ENCODE data around the gene IGDCC3. TPM values are rescaled to one million over a fixed set of nuclear protein-coding genes. Genes with fewer than 3 reads are reported as not detected.

The IGDCC3 gene
- total RNA-seq, 1 experiment from 2014 or later: 38.3 TPM

- DNase-seq: peak; percentile 37
- Histone ChIP-seq H3K4me3 (ENCODE audit: insufficient read depth, low read depth, low read length) (no peak overlapping the region), H3K27me3 (ENCODE audit: control insufficient read depth, insufficient read depth, low read length) (no peaks in the 10 kb centered on the region), H3K36me3 (replicated peaks; ENCODE audit: control insufficient read depth, insufficient read depth, low read length) (no peaks in the 10 kb centered on the region; the same call in none of the 2 replicates)
Measured at GRCh38 chr15:65388306-65389080, 10.7 kb upstream of the IGDCC3 start.

GRCh38 chr15:65386886-65387285 is 9.1 kb upstream of the IGDCC3 start:
- Histone ChIP-seq H3K27me3 (ENCODE audit: control insufficient read depth, insufficient read depth, low read length) (no peaks in the 10 kb centered on the region), H3K36me3 (replicated peaks; ENCODE audit: control insufficient read depth, insufficient read depth, low read length) (no peaks in the 10 kb centered on the region; the same call in 1 of the 2 replicates), H3K4me3 (ENCODE audit: insufficient read depth, low read depth, low read length) (no peak overlapping the region)
- no peak for DNase-seq

- no peak for DNase-seq
- H3K4me3 ChIP-seq (ENCODE audit: insufficient read depth, low read depth, low read length): no peak overlapping the region
- no peaks in the 10 kb centered on the region for H3K27me3 ChIP-seq (ENCODE audit: control insufficient read depth, insufficient read depth, low read length)
- H3K36me3 ChIP-seq (replicated peaks; ENCODE audit: control insufficient read depth, insufficient read depth, low read length): no peaks in the 10 kb centered on the region; the same call in 1 of the 2 replicates
Measured at GRCh38 chr15:65386376-65386775, 8.6 kb upstream of the IGDCC3 start.

GRCh38 chr15:65385870-65386258 is 8.1 kb upstream of the IGDCC3 start:
- H3K27me3 ChIP-seq (ENCODE audit: control insufficient read depth, insufficient read depth, low read length): no peaks in the 10 kb centered on the region
- no peaks in the 10 kb centered on the region; the same call in 1 of the 2 replicates for H3K36me3 ChIP-seq (replicated peaks; ENCODE audit: control insufficient read depth, insufficient read depth, low read length)
- no peak for DNase-seq
- no peak overlapping the region for H3K4me3 ChIP-seq (ENCODE audit: insufficient read depth, low read depth, low read length)

GRCh38 chr15:65384895-65385869 is 7.4 kb upstream of the IGDCC3 start:
- DNase-seq: peak; percentile 97
- Histone ChIP-seq H3K36me3 (replicated peaks; ENCODE audit: control insufficient read depth, insufficient read depth, low read length) (no peaks in the 10 kb centered on the region), H3K27me3 (ENCODE audit: control insufficient read depth, insufficient read depth, low read length) (no peaks in the 10 kb centered on the region), H3K4me3 (ENCODE audit: insufficient read depth, low read depth, low read length) (peak overlapping the region; percentile 30; the same call in 1 of the 2 replicates)

- DNase-seq: no peak
- H3K4me3 ChIP-seq (ENCODE audit: insufficient read depth, low read depth, low read length): no peak overlapping the region
- H3K27me3 ChIP-seq (ENCODE audit: control insufficient read depth, insufficient read depth, low read length): peaks cover 3% of the 10 kb centered on the region; the same call in 1 of the 2 replicates
- no peaks in the 10 kb centered on the region for H3K36me3 ChIP-seq (replicated peaks; ENCODE audit: control insufficient read depth, insufficient read depth, low read length)
Measured at GRCh38 chr15:65384505-65384894, 6.7 kb upstream of the IGDCC3 start.

GRCh38 chr15:65383991-65384390 is 6.2 kb upstream of the IGDCC3 start:
- no peak for DNase-seq
- H3K36me3 ChIP-seq (replicated peaks; ENCODE audit: control insufficient read depth, insufficient read depth, low read length): no peaks in the 10 kb centered on the region
- H3K27me3 ChIP-seq (ENCODE audit: control insufficient read depth, insufficient read depth, low read length): peaks cover 3% of the 10 kb centered on the region; the same call in 1 of the 2 replicates
- no peak overlapping the region for H3K4me3 ChIP-seq (ENCODE audit: insufficient read depth, low read depth, low read length)

GRCh38 chr15:65383456-65383855 is 5.7 kb upstream of the IGDCC3 start:
- DNase-seq: no peak
- no peaks in the 10 kb centered on the region for H3K36me3 ChIP-seq (replicated peaks; ENCODE audit: control insufficient read depth, insufficient read depth, low read length)
- no peak overlapping the region for H3K4me3 ChIP-seq (ENCODE audit: insufficient read depth, low read depth, low read length)
- H3K27me3 ChIP-seq (ENCODE audit: control insufficient read depth, insufficient read depth, low read length): peaks cover 3% of the 10 kb centered on the region; the same call in 1 of the 2 replicates

- Histone ChIP-seq H3K27me3 (ENCODE audit: control insufficient read depth, insufficient read depth, low read length) (peaks cover 3% of the 10 kb centered on the region; the same call in 1 of the 2 replicates), H3K4me3 (ENCODE audit: insufficient read depth, low read depth, low read length) (no peak overlapping the region), H3K36me3 (replicated peaks; ENCODE audit: control insufficient read depth, insufficient read depth, low read length) (no peaks in the 10 kb centered on the region)
- DNase-seq: no peak
Measured at GRCh38 chr15:65382921-65383320, 5.1 kb upstream of the IGDCC3 start.

- H3K4me3 ChIP-seq (ENCODE audit: insufficient read depth, low read depth, low read length): no peak overlapping the region
- H3K36me3 ChIP-seq (replicated peaks; ENCODE audit: control insufficient read depth, insufficient read depth, low read length): no peaks in the 10 kb centered on the region
- no peak for DNase-seq
- peaks cover 4% of the 10 kb centered on the region; the same call in 1 of the 2 replicates for H3K27me3 ChIP-seq (ENCODE audit: control insufficient read depth, insufficient read depth, low read length)
Measured at GRCh38 chr15:65382146-65382491, 4.3 kb upstream of the IGDCC3 start.

- Histone ChIP-seq H3K36me3 (replicated peaks; ENCODE audit: control insufficient read depth, insufficient read depth, low read length) (no peaks in the 10 kb centered on the region), H3K27me3 (ENCODE audit: control insufficient read depth, insufficient read depth, low read length) (peaks cover 10% of the 10 kb centered on the region), H3K4me3 (ENCODE audit: insufficient read depth, low read depth, low read length) (no peak overlapping the region)
- no peak for DNase-seq
Measured at GRCh38 chr15:65381445-65382145, 3.8 kb upstream of the IGDCC3 start.

- no peak for DNase-seq
- no peaks in the 10 kb centered on the region for H3K36me3 ChIP-seq (replicated peaks; ENCODE audit: control insufficient read depth, insufficient read depth, low read length)
- peaks cover 18% of the 10 kb centered on the region for H3K27me3 ChIP-seq (ENCODE audit: control insufficient read depth, insufficient read depth, low read length)
- no peak overlapping the region for H3K4me3 ChIP-seq (ENCODE audit: insufficient read depth, low read depth, low read length)
Measured at GRCh38 chr15:65379986-65380385, 2.2 kb upstream of the IGDCC3 start.

- H3K27me3 ChIP-seq (ENCODE audit: control insufficient read depth, insufficient read depth, low read length): peaks cover 18% of the 10 kb centered on the region
- H3K36me3 ChIP-seq (replicated peaks; ENCODE audit: control insufficient read depth, insufficient read depth, low read length): peaks cover 2% of the 10 kb centered on the region; the same call in 1 of the 2 replicates
- peak overlapping the region; percentile 93 for H3K4me3 ChIP-seq (ENCODE audit: insufficient read depth, low read depth, low read length)
- DNase-seq: peak; percentile 92
Measured at GRCh38 chr15:65377105-65377975, 462 bp downstream of the IGDCC3 start.

All from H7 (cell line).